Stimulated activated CD8-positive, alpha-beta memory T cell treated with anti-CD3 and anti-CD28 coated beads, Interleukin-15, amount 100 ng/mL, for 24 hours (primary cell): Measurements from ENCODE around the gene ADK.

ENCODE experiments used
- DNase-seq: peaks from one replicate; pipeline ENCODE4 v3.0.0-alpha.2; 2020; ENCODE audit warnings: low read depth

ADK gene

DNA sequence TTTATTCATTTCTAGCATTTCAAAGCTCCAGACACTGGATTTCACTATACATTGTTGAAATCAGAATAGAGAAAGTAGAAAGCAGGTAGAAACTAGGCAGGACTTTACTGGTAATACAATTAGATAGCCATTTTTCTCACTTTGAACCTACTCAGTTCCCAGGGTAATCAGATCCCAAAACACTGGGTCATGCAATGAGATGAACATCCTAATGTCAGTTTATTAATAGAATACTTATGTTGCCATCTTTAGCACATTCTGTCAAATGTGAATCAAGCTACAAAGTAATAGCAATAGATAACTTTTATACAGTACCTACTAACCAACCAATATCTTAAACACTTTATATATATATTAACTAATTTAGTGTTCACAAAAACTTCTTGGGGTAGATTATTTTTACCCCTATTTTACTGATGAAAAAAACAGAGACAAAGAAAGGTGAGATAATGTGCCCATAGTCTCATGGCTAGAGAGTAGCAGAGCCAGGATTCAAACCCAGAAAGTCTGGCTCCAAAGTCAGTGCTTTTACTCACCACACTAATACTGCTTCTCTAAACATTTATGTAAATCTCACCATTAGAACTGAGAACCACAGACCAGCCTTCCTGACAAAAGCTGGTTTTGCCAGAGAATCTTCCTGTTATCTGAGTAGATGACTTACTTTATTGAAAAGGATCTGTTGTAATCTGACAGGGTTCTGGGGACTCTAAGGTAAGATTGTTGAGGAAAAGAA lies 521.6 kb downstream of the ADK start:
- no peak for DNase-seq

DNA sequence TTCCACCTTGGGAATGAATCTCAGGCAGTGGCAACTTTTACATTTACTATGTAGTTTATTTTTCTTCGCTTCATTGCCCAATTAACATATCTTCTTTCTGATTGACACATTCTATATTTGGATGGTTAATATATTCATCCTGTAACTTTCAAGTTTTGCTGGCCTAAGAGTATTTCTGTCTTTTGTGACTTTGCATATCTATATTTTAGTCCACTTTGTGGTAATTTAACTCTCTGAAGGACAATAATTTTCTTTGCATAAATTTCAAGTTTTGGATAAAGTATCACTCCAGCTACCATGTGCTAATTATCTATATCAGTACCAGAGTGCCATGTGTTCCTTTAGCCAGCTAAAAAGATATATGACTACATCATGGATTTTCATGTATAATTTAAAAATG lies 523.9 kb downstream of the ADK start:
- DNase-seq: no peak

DNA sequence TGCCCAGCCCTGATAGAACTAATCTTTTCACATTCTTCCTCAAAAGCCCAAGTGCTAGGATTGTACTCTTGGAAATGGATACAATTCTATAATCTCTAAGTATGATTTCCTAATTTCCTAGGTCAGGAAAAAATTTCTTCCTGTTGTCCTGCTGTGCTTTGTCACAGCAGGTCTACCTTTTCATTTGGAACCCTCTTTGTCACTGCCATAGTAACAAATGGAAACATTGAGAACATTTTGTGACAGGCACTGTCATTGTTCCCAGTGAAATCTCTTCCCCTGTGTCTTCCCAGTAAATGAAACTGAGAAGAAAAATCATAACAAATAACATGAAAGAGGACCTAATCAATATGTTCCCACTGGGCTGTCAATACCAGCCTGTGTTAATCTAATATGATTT lies 524.5 kb downstream of the ADK start:
- no peak for DNase-seq

DNA sequence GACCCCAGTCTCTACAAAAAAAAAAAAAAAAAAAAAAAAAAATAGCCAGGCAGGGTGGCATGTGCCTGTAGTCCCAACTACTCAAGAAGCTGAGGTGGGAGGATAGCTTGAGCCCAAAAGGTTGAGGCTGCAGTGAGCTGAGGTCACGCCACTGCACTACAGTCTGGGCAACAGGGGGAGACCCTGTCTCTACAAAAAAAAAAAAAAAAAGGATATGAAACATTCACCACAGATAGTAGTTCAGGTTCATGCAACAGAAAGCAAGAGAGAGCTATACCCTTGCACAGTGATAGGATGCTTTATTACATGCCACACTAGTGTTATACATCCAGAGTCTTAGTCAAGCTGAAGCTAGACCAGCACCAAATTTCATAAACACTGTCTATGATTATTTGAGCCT lies 526.9 kb downstream of the ADK start:
- no peak for DNase-seq

DNA sequence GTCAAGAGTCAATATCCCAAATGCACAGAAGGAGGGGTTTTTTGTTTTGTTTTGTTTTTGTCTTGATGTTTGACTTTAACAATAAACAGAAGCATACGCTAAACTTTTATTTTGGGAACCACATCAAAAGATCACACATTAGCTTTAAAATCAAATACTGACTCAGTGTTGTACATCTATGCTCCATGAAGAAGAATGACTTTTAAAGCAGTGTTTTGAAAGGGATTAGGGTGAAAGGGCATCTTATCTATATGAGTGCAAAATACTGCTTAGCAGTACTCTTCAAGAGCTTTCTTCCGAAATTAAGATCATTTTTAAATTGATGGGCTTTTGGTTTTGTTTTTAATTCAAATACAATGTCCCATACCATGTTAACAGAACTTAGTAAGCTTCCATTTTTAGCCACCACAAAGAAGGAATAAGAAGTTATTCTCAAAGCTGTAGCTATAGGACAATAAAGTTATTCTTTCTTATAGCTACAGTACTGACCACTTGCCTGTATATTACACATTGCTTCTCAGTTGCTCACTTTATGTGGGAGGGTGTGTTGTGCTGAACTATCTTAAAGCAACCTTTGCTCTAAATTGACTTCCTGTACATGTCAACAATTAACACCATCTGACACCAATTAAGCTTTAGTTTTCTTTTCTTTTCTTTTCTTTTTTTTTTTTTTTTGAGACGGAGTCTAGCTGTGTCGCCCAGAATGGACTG lies 531.1 kb downstream of the ADK start:
- no peak for DNase-seq

DNA sequence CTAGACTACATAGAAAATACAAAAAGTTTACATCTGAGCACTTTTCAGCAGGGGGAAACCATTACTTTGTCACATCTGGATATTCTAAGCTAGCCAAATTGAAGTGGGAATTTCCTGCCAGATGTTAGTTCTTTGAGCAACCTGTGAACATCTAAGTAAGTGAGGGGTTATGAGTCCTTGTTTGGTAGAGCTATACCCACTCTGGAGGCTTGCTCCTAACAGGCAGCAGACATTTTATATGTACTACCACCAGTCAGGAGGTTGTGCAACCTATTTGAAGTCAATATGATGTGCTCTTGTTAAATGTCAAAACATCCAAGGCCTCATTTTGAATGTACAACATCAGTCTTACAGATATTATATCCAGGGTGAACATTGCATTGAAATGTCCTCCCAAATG lies 532.0 kb downstream of the ADK start:
- DNase-seq: no peak

DNA sequence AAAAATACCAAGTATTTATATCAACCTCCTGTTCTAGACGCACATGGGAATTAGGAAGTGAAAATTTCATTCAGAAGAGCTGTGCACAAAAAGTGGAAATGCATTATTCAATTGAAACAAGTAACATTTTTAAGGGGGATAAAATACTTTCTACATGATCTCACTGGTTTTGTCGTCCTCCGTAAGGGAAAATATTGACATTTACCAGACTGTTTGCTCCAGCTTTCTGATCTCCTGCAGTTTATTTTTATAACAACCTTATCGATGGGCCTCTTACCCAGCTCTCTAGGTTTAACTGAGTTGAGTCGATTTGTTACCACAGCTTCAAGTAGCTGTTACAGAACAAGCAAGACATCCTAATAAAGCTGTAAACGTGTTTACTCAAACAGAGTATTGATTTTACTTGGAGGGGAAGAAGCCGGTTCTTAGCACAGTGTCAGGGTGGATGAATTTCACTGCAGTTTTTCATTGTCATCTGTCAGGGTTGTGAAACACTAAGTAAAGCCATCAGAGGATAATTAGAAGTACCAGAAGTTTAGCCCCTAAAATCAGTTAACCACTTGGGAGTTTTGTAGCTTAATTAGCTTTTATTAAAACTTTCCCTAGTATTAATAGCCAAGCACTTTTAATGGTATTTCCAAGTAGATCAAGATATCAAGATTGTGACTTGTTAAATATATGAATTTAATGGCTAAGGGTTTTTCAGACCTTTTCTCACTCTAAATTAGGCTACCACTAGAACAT lies 532.8 kb downstream of the ADK start:
- no peak for DNase-seq

DNA sequence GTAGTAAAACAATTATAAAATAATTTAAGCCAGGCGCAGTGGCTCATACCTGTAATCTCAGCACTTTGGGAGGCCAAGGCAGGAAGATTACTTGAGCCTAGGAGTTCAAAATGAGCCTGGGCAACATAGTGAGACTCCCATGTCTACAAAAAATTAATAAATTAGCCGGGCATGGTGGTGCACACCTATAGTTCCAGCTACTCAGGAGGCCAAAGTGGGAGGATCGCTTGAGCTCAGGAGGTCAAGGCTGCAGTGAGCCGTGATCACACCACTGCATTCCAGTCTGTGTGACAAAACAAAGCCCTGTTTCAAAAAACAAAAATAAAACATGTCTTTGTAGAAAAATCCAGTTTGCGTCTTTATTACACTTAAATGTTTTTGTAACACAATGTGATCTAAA lies 533.4 kb downstream of the ADK start:
- DNase-seq: no peak

DNA sequence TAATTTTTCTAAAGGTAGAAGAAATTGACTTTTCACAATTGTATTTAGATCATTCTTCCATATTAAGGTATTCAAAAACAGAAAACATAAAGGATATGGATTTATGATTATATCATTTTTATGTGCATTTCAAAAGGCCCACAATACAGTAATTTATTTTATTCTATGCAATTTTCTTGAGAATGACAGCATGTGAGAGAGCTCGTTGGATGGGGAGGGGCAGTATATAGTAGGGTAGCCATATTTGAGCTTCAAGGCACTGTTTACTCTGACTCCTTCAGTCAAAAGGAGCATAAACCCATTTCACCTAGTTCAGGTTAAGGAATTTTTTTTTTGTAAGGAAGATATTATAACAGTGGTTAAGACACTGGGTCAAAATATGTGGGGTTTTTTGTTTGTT lies 534.5 kb downstream of the ADK start:
- DNase-seq: no peak

DNA sequence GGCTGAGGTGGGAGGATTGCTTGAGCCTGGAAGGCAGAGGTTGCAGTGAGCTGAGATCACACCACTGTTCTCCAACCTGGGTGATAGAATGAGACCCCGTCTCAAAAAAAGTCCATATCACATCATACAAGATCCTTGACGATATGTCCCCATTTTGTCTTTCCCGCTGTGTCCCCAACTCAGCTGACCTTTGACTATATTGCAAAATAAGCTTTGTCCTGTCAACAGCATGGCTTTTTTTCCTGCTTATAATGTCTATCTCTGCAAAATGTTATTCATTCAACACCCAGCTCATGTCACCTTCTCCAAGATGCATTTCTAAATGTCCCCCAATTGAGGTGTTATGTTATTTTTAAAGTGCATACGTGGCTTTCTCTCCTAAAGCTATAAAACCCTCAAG lies 539.4 kb downstream of the ADK start:
- DNase-seq: no peak

DNA sequence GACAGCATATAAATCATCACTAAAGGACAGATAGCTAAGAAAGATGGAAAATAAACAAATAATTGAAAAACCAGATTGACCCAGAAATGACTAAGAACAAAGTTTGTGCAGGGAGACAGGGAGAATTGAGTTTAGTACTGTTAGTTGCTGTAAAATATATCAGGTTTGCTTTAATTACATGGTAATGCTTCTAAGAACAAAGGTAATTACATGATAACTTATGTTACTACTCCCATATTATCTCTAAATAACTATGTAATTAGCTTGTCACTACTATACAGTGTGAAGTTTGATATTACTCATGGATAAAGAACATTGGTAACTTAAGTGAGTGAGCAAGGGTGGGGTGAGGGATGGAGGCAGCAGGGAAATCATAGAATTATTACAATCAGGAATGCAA lies 540.1 kb downstream of the ADK start:
- no peak for DNase-seq

DNA sequence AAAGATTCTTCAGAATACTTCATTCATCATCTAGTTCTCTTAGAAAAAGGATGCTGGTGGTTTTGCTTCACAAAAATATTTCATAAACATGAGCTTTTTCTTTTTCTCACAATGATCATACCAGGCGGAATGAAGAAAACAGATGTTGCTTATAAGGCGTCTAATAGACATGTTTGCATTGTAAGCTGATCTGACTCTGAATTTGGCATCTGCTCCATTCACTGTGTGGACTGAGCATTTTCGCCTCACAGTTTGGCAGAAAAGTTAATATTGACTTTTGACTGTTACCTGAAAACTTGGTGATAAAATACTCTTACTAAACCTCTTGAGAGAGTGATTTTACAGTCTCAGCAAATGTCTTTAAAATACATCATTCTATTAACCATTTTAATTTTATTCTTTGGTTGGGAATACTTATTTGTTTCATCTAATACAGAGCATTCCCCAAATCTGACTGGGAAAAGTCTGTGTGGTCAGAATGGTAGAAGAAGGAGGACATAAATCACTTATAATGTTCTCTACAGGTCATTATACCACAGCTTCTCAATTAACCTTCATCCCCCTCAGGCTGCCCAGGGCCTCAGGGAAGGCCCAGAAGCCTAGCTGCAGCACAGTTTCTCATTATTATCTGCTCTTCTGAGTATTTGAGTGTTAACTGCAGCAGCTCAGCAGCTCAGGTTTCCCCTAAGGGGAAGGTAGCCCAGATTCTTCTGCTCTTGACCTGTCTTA lies 553.8 kb downstream of the ADK start:
- DNase-seq: no peak

DNA sequence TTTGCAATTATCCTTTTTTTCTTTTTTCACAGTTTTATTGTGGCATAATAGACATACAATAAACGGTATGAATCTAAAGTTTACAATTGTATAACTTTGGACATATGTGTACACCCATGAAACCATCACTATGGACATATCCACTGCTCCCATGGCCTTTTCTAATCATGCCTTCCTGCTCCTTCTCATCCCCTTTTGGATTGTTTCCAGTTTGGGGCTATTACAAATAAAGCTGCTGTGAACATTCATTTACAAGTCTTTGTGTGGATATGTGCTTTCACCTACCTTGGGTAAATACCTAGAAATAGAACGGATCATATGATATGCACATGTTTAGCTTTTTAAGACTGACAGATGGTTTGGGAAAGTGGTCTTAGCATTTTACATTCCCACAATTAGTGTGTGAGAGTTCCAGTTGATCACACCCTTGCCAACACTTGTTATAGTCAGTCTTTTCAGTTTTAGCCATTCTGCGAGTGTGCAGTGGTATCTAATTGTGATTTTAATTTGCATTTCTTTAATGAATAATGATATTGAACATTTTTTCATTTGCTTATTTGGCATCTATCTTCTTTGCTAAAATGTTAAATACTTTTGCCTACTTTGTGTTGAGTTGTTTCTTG lies 554.4 kb downstream of the ADK start:
- no peak for DNase-seq

DNA sequence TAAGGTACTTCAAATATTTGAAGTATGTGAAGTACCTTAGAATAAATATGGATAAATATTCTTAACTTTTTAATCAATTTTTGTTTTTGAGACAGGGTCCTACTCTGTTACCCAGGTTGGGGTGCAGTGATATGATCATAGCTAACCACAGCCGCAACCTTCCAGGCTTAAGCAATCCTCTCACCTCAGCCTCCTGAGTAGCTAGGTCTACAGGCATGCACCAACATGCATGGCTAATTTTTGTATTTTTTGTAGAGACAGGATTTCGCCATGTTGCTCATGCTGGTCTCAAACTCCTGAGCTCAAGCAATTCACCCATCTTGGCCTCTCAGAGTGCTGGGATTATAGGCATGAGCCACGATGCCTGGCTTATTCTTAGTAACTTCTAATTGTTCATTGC lies 555.9 kb downstream of the ADK start:
- DNase-seq: no peak

DNA sequence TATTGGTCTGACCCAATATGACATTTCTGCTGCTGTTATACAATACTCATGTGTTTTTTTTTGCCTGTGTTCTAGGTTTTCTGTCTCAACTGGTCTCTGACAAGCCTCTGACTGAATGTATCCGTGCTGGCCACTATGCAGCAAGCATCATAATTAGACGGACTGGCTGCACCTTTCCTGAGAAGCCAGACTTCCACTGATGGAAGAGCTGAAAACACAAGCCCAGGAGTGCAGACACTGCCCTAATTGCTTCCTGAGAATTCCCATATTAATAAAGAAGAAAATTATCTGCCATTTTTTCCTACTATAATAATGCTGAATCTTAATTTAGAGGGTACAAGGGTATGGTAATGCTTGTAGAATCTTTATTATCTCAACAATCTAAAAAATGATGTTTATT lies 557.2 kb downstream of the ADK start:
- no peak for DNase-seq

DNA sequence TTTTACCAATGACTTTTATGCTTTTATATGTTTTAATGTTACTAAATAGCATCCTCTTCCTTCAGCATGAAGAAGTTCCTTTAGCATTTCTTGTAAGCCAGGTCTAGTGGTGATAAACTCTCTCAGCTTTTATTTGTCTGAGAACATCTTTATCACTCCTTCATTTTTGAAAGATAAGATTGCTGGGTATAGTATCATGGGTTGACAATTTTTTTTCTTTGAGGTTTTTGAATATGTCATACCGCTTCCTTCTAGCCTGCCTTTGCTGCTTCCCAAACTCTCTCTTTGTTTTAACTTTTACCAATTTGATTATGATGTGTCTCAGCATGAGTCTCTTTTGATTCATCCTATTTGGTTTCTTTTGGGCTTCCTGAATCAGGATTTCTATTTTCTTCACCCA lies 567.2 kb downstream of the ADK start:
- DNase-seq: no peak

DNA sequence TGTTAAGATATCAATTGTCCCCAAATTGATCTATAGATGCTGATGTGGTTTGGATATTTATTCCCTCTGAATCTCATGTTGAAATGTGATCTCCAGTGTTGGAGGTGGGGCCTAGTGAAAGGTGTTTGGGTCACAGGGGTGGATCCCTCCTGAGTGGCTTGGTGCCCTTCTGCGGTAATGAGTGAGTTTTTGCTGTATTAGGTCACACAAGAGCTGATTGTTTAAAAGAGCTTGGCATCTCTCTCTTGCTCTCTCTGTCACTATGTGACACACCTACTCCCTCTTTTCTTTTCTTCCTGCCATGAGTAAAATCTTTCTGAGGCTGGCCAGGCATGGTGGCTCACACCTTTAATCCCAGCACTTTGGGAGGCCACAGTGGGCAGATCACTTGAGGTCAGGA lies 577.2 kb downstream of the ADK start:
- no peak for DNase-seq

DNA sequence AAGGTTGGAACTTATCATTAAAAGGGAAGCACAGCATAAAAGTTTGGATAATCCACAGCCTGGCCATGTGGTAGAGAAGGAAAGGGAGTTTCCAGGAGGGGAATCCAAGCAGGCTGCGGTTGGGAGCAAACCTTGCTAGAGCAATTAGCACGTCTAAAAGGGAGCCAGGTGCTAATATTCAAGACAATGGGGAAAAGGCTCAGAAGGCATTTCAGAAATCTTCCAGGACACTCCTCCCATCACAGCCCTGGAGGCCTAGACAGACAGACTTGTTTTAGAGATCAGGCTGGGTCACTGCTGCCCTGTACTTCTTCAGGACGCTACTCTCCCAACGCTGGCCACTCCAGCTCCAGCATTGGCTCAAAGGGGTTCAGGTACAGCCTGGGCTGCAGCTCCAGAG lies 579.2 kb downstream of the ADK start:
- no peak for DNase-seq

DNA sequence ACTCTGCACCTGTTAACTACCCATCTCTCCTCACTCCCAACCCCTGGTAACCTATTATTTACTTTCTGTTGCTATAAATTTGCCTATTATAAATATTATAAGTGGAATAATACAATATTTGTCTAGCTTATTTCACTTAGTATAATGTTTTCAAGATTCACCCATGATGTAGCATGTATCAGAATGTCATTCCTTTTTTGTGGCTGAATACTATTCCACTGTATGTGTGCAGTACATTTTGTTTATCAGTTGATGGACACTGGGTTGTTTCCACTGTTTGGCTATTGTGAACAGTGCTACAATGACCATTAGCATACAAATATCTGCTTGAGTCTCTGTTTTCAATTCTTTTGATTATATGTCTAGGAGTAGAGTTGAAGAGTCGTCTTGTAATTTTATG lies 582.6 kb downstream of the ADK start:
- DNase-seq: no peak

DNA sequence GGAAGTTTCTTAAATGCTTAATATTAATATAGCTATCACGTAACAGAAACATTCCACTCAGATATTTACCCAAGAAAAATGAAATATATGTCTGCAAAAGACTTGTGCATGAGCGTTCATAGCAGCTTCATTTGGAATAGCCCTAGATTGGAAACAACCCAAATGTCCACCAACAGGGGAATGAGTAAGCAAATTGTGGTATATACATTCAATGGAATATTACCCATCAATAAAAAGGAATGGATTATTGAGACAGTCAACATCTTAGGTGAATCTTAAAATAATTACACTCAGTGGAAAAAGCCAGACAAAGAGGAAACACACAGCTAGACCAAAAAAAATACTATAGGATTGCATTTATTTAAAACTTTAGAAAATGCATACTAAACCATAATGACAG lies 585.0 kb downstream of the ADK start:
- no peak for DNase-seq

DNA sequence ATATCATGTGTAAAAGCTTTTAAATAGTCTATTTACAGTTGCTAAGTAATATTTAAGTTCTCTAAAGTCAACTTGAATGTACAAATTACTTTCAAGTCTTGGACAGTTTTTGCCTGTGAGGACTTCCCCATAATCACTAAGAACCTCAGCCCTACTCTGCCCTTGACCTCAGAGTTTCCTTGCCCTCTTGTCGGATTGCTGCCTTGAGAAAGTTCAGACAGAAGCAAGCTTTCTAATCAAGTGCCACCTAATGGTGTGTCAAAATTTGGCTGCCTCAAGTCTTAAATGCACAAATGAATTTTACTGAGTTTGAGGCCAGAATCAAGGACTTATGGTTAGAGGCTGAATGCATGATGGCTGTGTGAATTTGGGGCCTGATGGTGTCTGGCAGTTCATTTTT lies 587.0 kb downstream of the ADK start:
- DNase-seq: no peak

DNA sequence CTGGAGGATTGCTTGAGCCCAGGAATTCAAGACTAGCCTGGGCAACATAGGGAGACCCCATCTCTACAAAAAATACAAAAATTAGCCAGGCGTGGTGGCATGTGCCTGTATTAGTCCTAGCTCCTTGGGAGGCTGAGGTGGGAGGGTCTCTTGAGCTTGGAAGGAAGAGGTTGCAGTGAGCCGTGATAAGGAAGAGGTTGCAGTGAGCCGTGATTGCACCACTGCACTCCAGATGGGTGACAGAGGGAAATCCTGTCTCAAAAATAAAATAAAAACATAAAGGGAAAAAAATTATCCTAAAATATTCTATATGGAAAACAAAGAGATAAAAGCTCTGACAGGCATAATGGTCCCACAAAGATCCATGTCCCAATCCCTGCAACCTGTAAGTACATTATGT lies 587.5 kb downstream of the ADK start:
- no peak for DNase-seq
